GM13976 (cell line): Measurements from ENCODE around the gene ZNF322.

Experiments used
- DNase-seq: peaks from one replicate; pipeline ENCODE4 v3.0.0; 2012; ENCODE audit warnings: low spot score
- in situ Hi-C: fragments of 300-500 bp; cut with MboI; formaldehyde crosslinking; loops from one replicate; pipeline ENCODE4 v1.12.0; 2022; ENCODE audit warnings: low sequenced_read_pairs, mixed read lengths, inconsistent platforms; ENCODE audit not compliant: unreplicated experiment
- TF ChIP-seq, protein P1 (sequence below): IDR thresholded peaks from 2 replicates; pipeline ENCODE4 v1.5.1; 2012; ENCODE audit warnings: borderline replicate concordance, mild to moderate bottlenecking; ENCODE audit not compliant: insufficient read depth; ENCODE audit errors: extremely low read depth, missing control alignments, control extremely low read depth

ZNF322 gene

GRCh38 chr6:26594730-26595632, 64.6 kb downstream of the ZNF322 start:
- DNase-seq = no peak
- in situ Hi-C loops = no loop called here
- TF ChIP-seq, protein P1, sequence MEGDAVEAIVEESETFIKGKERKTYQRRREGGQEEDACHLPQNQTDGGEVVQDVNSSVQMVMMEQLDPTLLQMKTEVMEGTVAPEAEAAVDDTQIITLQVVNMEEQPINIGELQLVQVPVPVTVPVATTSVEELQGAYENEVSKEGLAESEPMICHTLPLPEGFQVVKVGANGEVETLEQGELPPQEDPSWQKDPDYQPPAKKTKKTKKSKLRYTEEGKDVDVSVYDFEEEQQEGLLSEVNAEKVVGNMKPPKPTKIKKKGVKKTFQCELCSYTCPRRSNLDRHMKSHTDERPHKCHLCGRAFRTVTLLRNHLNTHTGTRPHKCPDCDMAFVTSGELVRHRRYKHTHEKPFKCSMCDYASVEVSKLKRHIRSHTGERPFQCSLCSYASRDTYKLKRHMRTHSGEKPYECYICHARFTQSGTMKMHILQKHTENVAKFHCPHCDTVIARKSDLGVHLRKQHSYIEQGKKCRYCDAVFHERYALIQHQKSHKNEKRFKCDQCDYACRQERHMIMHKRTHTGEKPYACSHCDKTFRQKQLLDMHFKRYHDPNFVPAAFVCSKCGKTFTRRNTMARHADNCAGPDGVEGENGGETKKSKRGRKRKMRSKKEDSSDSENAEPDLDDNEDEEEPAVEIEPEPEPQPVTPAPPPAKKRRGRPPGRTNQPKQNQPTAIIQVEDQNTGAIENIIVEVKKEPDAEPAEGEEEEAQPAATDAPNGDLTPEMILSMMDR = no peak

DNA sequence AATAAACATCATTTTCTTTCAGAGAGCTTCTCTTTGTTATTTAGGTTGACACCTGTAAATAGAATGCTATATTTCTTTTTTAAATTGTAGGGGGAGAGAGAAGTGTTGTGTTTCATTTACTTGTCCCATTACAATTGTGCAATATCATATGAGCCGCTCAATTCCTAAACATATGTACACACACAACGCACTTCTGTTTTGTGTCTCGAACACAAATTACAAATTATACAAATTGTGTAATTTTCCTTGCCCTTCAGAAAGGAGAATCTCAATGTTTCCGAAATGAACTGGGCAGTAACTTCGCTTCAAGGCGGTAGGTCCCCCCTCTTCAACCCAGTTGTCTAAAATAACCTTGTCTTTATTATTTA, 65.4 kb downstream of the ZNF322 start:
- TF ChIP-seq, protein P1 = no peak
- DNase-seq = no peak
- in situ Hi-C loops = no loop called here

DNA sequence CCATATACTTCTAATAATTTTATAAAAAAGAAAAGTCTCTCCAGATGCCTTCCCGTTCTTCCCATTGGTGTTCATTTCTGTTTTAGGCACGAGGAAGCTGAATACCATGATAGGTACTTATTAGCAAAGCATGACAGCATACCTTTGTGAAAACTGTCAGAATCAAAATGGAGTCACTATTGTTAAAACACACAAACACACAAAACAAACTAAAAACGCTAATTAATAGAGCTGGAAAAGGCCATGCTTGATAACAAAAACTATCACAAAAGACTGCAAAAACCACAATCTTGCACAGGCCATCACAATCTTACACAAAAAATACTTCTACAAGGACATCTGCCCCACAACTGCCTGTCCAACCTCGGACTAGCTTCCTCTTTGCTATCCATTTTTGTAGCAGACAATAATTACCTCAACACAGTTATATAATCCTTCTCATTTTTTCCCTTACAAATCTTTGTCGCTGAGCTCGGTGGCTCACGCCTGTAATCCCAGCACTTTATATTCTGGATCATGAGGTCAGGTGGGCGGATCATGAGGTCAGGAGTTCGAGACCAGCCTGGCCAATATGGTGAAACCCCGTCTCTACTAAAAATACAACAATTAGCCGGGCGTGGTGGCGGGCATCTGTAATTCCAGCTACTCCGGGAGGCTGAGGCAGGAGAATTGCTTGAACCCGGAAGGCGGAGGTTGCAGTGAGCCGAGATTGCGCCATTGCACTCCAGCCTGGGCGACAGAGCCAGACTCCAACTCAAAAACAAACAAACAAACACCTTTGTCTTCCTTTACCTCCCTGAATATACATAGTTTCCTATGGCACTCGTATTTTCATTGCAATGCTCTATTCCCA, 66.0 kb downstream of the ZNF322 start:
- in situ Hi-C loops = no loop called here
- TF ChIP-seq, protein P1 = no peak
- no peak for DNase-seq

DNA sequence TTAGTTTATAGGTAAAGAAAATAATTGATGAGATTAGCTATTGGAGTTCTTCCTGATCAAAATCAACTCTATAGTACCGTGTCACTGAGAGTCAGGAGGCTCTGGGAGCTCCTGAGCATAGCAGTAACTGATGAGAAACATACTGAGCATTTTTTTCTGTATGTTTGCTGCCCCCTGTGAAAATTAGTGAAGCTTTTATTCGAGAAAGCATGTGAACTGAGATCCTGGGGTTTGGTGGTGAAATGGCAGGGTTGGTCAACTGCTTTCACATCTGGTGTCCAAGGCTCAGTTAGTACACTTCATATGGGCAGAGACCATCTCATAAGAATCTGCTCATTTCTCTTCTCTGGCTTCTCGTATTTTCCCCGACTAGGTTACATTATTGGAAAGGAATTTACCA, 66.9 kb downstream of the ZNF322 start:
- no peak for DNase-seq
- TF ChIP-seq, protein P1 = no peak
- in situ Hi-C loops = no loop called here

DNA sequence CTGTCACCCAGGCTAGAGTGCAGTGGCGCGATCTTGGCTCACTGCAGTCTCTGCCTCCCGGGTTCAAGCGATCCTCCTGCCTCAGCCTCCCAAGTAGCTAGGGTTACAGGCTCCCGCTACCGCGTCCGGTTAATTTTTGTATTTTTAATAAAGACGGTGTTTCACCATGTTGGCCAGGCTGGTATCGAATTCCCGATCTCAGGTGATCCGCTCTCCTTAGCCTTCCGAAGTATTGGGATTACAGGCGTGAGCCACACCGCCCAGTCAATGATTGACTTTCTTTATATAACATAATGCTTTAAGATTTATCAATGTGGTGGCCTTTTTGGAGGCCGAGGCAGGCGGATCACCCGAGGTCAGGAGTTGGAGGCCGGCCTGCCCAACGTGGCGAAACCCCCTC, 70.6 kb downstream of the ZNF322 start:
- DNase-seq = no peak
- in situ Hi-C loops = no loop called here
- TF ChIP-seq, protein P1 = no peak
